WI38 (cell line): ENCODE results near the gene MEIS2.

ENCODE experiments used
- H3K4me3 ChIP-seq: 2 replicates; pipeline ENCODE4 v1.5.1; 2011; ENCODE audit warnings: low read depth, mild to moderate bottlenecking, control low read depth, low read length
- CTCF ChIP-seq: IDR thresholded peaks from 2 replicates; pipeline ENCODE4 v1.5.1; 2012; ENCODE audit warnings: low read depth, mild to moderate bottlenecking, control low read depth, low read length

Gene MEIS2

GRCh38 chr15:36845270-36845669 is 255.1 kb downstream of the MEIS2 start:
- TF ChIP-seq CTCF = no peak
- H3K4me3 ChIP-seq = no peak overlapping the region

GRCh38 chr15:36844534-36844998 is 255.8 kb downstream of the MEIS2 start:
- H3K4me3 ChIP-seq = no peak overlapping the region
- no peak for TF ChIP-seq CTCF

GRCh38 chr15:36843822-36844221 is 256.5 kb downstream of the MEIS2 start:
- TF ChIP-seq CTCF = no peak
- no peak overlapping the region for H3K4me3 ChIP-seq

- TF ChIP-seq CTCF = no peak
- H3K4me3 ChIP-seq = no peak overlapping the region
Measured at GRCh38 chr15:36841193-36841592, 259.2 kb downstream of the MEIS2 start.
